ENCODE data around the gene WIZ.

Gene WIZ

DNA sequence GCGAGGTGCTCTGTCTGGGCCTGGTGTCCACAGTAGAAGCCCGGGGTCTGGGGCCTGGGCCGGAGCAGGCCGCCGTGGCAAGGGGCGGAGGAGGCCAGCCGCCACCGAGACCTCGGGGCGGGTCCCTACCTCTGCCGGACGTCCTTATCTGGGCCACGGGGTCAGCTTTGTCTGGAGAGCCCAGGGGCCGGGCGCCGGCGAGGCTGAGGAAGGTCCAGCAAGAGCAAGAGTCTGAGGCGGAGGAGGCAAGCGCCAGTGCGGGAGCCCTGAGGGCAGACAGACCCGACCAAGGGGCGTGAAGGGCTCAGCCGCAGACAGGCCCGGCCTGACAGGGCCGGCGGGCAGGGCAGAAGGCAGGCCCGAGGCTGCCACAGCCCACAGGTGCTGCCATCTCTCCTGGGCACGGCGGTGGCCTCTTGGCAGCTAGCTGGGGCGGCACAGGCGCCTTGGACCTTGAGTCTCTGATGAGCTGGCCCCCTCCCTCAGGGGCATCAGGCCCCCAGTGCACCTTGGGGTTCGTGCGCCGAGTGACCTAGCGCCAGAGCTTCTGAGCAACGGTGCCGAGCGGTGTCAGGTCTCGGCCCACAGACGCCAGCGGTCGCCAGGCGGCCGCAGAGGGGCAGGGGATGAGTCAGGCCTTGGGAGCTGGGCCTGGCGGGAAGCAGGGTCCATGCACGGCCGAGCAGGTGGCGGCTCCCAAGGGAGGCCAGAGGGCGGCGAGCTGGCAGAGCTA, 51.1 kb downstream of the WIZ start:
- TF ChIP-seq, protein P1, sequence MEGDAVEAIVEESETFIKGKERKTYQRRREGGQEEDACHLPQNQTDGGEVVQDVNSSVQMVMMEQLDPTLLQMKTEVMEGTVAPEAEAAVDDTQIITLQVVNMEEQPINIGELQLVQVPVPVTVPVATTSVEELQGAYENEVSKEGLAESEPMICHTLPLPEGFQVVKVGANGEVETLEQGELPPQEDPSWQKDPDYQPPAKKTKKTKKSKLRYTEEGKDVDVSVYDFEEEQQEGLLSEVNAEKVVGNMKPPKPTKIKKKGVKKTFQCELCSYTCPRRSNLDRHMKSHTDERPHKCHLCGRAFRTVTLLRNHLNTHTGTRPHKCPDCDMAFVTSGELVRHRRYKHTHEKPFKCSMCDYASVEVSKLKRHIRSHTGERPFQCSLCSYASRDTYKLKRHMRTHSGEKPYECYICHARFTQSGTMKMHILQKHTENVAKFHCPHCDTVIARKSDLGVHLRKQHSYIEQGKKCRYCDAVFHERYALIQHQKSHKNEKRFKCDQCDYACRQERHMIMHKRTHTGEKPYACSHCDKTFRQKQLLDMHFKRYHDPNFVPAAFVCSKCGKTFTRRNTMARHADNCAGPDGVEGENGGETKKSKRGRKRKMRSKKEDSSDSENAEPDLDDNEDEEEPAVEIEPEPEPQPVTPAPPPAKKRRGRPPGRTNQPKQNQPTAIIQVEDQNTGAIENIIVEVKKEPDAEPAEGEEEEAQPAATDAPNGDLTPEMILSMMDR (IDR thresholded peaks at IDR 0.05; ENCODE audit: low read depth, low read length, poor library complexity, severe bottlenecking) = no peak
- Histone ChIP-seq H3K27ac (ENCODE audit: low read depth, low read length) (no peak overlapping the region), H4K20me1 (ENCODE audit: control insufficient read depth, insufficient read depth, low read depth, low read length) (peaks cover 4% of the 10 kb centered on the region; the same call in 1 of the 2 replicates)

DNA sequence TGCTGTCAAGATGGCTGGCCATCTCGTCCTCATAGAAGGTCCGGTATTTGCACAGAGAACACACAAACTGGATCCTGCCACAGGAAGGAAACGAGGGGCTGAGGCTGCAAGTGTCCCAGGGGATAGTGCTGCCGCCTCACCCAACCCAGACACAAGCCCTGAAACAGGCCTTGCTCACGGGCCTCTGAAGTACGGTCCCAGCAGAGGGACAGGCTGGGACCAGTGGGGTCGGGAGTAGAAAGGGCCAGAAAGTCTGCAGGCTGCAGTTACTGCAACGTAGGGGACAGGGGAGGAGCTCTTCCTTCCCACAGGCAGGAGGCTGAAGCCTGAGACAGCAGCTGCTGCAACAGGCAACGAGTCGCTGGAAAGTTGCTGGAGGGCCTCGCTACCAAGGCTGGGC, 52.0 kb downstream of the WIZ start:
- H3K79me2 ChIP-seq (ENCODE audit: control insufficient read depth, low read length) = peaks cover 21% of the 10 kb centered on the region
- no peaks in the 10 kb centered on the region for H3K4me1 ChIP-seq (ENCODE audit: control insufficient read depth, low read length)
- no peaks in the 10 kb centered on the region for H3K9me2 ChIP-seq (replicated peaks; ENCODE audit: control insufficient read depth, low read length)
- TF ChIP-seq EZH2phosphoT487 (IDR thresholded peaks at IDR 0.05; ENCODE audit: borderline replicate concordance, low read length) = no peak
- TF ChIP-seq, protein P1 (IDR thresholded peaks at IDR 0.05; ENCODE audit: low read depth, low read length, poor library complexity, severe bottlenecking) = no peak
- H3K36me3 ChIP-seq (ENCODE audit: control insufficient read depth, low read length) = peaks cover 89% of the 10 kb centered on the region
- H3K27me3 ChIP-seq (ENCODE audit: control insufficient read depth, low read length) = no peaks in the 10 kb centered on the region
- 0 out of 2 replicates have a peak, but pooled peaks cover 3% of the 10 kb centered on the region for H3F3A ChIP-seq (ENCODE audit: control insufficient read depth, insufficient read depth)
- no peaks in the 10 kb centered on the region for H3K9me3 ChIP-seq (ENCODE audit: control insufficient read depth, insufficient read depth, low read length)
- no peak overlapping the region for H3K27ac ChIP-seq (ENCODE audit: low read depth, low read length)
- no peak overlapping the region for H3K4me3 ChIP-seq (ENCODE audit: low read length)
- no peak overlapping the region for H3K4me2 ChIP-seq (ENCODE audit: low read length)
- H4K20me1 ChIP-seq (ENCODE audit: control insufficient read depth, insufficient read depth, low read depth, low read length) = no peaks in the 10 kb centered on the region

More for the DNA sequence above, 51.1 kb downstream of the WIZ start:
- Histone ChIP-seq H3K79me2 (ENCODE audit: control insufficient read depth, low read length) (peaks cover 23% of the 10 kb centered on the region), H3K4me3 (ENCODE audit: low read length) (no peak overlapping the region), H3K9me3 (ENCODE audit: control insufficient read depth, insufficient read depth, low read length) (no peaks in the 10 kb centered on the region), H3F3A (ENCODE audit: control insufficient read depth, insufficient read depth) (0 out of 2 replicates have a peak, but pooled peaks cover 3% of the 10 kb centered on the region), H3K4me2 (ENCODE audit: low read length) (no peak overlapping the region), H3K27me3 (ENCODE audit: control insufficient read depth, low read length) (no peaks in the 10 kb centered on the region), H3K4me1 (ENCODE audit: control insufficient read depth, low read length) (no peaks in the 10 kb centered on the region), H3K36me3 (ENCODE audit: control insufficient read depth, low read length) (peaks cover 89% of the 10 kb centered on the region), H3K9me2 (replicated peaks; ENCODE audit: control insufficient read depth, low read length) (no peaks in the 10 kb centered on the region)

DNA sequence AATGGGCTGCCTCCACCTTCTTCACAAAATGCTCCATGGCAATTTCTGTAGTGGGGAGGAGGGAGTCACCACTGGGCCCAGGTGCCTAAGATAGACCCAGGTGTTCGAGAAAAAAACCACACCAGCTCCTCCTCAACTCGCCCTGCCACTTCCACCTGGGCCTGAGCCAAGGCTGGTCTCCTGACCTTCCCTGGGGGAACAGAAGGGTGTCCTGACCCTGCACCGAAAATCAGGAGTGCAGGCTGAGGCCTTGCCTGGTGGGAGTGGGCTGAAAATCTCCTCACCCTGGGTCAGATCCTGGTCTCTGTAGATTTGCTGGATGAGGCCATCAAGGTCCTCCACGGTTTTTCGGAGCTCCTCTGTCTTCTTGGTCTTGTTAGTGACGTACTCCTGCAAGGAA, 52.5 kb downstream of the WIZ start:
- H3K9me3 ChIP-seq (ENCODE audit: control insufficient read depth, insufficient read depth, low read length) = no peaks in the 10 kb centered on the region
- no peaks in the 10 kb centered on the region for H3K27me3 ChIP-seq (ENCODE audit: control insufficient read depth, low read length)
- no peak overlapping the region for H3K4me3 ChIP-seq (ENCODE audit: low read length)
- TF ChIP-seq, protein P1 (IDR thresholded peaks at IDR 0.05; ENCODE audit: low read depth, low read length, poor library complexity, severe bottlenecking) = no peak
- no peak for TF ChIP-seq EZH2phosphoT487 (IDR thresholded peaks at IDR 0.05; ENCODE audit: borderline replicate concordance, low read length)
- 0 out of 2 replicates have a peak, but pooled peaks cover 3% of the 10 kb centered on the region for H3F3A ChIP-seq (ENCODE audit: control insufficient read depth, insufficient read depth)
- H3K36me3 ChIP-seq (ENCODE audit: control insufficient read depth, low read length) = peaks cover 85% of the 10 kb centered on the region
- no peaks in the 10 kb centered on the region for H3K9me2 ChIP-seq (replicated peaks; ENCODE audit: control insufficient read depth, low read length)
- no peak overlapping the region for H3K4me2 ChIP-seq (ENCODE audit: low read length)
- H4K20me1 ChIP-seq (ENCODE audit: control insufficient read depth, insufficient read depth, low read depth, low read length) = no peaks in the 10 kb centered on the region
- no peak overlapping the region for H3K27ac ChIP-seq (ENCODE audit: low read depth, low read length)
- peaks cover 16% of the 10 kb centered on the region for H3K79me2 ChIP-seq (ENCODE audit: control insufficient read depth, low read length)
- no peaks in the 10 kb centered on the region for H3K4me1 ChIP-seq (ENCODE audit: control insufficient read depth, low read length)

Data from DOHH2 (cell line).